ENCODE data around the gene CAPN6.

DNA sequence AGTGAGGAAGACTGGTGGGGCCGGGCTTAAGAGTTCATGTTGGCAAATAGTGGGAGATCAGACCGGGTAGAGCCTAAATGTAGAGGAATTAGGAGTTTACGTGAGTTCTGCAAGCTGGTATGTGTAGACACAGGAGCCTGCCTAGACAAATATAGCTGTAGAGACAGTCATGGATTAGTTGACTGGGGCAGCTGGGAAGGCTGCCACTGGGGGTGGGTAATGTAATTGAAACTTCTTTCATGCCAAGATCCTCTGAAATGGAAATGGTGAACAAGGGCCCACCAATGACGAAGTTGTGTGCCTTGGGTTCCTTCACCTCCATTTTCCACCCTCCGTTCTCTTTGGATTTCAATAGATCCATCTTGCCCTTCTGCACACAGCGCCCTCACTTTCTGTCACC, 11.9 kb upstream of the CAPN6 start:
- TF ChIP-seq, protein P1, sequence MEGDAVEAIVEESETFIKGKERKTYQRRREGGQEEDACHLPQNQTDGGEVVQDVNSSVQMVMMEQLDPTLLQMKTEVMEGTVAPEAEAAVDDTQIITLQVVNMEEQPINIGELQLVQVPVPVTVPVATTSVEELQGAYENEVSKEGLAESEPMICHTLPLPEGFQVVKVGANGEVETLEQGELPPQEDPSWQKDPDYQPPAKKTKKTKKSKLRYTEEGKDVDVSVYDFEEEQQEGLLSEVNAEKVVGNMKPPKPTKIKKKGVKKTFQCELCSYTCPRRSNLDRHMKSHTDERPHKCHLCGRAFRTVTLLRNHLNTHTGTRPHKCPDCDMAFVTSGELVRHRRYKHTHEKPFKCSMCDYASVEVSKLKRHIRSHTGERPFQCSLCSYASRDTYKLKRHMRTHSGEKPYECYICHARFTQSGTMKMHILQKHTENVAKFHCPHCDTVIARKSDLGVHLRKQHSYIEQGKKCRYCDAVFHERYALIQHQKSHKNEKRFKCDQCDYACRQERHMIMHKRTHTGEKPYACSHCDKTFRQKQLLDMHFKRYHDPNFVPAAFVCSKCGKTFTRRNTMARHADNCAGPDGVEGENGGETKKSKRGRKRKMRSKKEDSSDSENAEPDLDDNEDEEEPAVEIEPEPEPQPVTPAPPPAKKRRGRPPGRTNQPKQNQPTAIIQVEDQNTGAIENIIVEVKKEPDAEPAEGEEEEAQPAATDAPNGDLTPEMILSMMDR (IDR thresholded peaks at IDR 0.05) = no peak
- TF ChIP-seq ZFX (IDR thresholded peaks at IDR 0.05; ENCODE audit: borderline replicate concordance) = no peak
